Spleen (tissue), 11 donors: ENCODE data around the gene NFIC. TPM values are rescaled to one million over a fixed set of nuclear protein-coding genes. Genes with fewer than 3 reads are reported as not detected.

Experiments used
- DNase-seq: peaks from one replicate; pipeline ENCODE4 v3.0.0-alpha.2; 2020
- H3K27ac ChIP-seq, 8 donors: fragments of 200-600 bp; sonication (generic) in 7 of 8; 1 replicate in 4 of 8; 2 replicates in 4 of 8; pipeline versions ENCODE4 v1.5.0 to v1.8.0; 2016 to 2021; ENCODE audit warnings: inconsistent platforms in 4 of 8, mild to moderate bottlenecking in 4 of 8, moderate library complexity in 1 of 8
- H3K27me3 ChIP-seq, 7 donors: fragments of 200-600 bp; sonication (generic) in 6 of 7; replicated peaks in 1 of 7; 1 replicate in 4 of 7; 2 replicates in 3 of 7; pipeline versions ENCODE4 v1.5.0 to v1.8.0; 2016 to 2021; ENCODE audit warnings: inconsistent platforms in 3 of 7, mild to moderate bottlenecking in 1 of 7
- H3K36me3 ChIP-seq, 6 donors: fragments of 200-600 bp; sonication (generic) in 5 of 6; 1 replicate in 4 of 6; 2 replicates in 2 of 6; pipeline versions ENCODE4 v1.5.0 to v1.8.0; 2016 to 2021; ENCODE audit warnings: inconsistent platforms in 2 of 6
- H3K4me1 ChIP-seq, 6 donors: fragments of 200-600 bp; sonication (generic) in 5 of 6; 1 replicate in 3 of 6; 2 replicates in 3 of 6; pipeline versions ENCODE4 v1.5.0 to v1.8.0; 2016 to 2021; ENCODE audit warnings: inconsistent platforms in 3 of 6
- H3K4me3 ChIP-seq, 8 donors: fragments of 200-600 bp; sonication (generic) in 7 of 8; 1 replicate in 4 of 8; 2 replicates in 4 of 8; pipeline versions ENCODE4 v1.5.0 to v1.8.0; 2016 to 2021; ENCODE audit warnings: inconsistent platforms in 4 of 8, mild to moderate bottlenecking in 4 of 8, moderate library complexity in 2 of 8
- H3K9me3 ChIP-seq, 8 donors: fragments of 200-600 bp; sonication (generic) in 7 of 8; 1 replicate in 4 of 8; 2 replicates in 4 of 8; pipeline versions ENCODE4 v1.5.0 to v1.8.0; 2016 to 2021; ENCODE audit warnings: inconsistent platforms in 4 of 8
- CTCF ChIP-seq, 11 experiments: fragments of 200-600 bp in 7 of 11; fragments of 450-650 bp in 4 of 11; sonication (generic) in 4 of 11; IDR thresholded peaks in 8 of 11; conservative IDR thresholded peaks in 3 of 11; 1 replicate in 7 of 11; 2 replicates in 4 of 11; pipeline versions ENCODE4 v1.4.0 to v1.8.0; 2016 to 2021; ENCODE audit warnings: antibody characterized with exemption in 11 of 11, inconsistent platforms in 4 of 11, mild to moderate bottlenecking in 1 of 11
- POLR2A ChIP-seq, 3 donors: fragments of 450-650 bp; IDR thresholded peaks; one replicate each; pipeline ENCODE4 v1.5.1; 2017; ENCODE audit warnings: antibody characterized with exemption in 3 of 3, mild to moderate bottlenecking in 1 of 3
- POLR2AphosphoS5 ChIP-seq, 3 donors: sonication (generic); formaldehyde crosslinking; IDR thresholded peaks; one replicate each; pipeline ENCODE4 v1.5.1; 2017; ENCODE audit warnings: antibody characterized with exemption in 3 of 3
- WGBS, 5 donors: extraction: QIAGEN DNeasy Blood & Tissue Kit in 3 of 5; methylation state at CpG; one replicate each; pipeline versions ENCODE4 v1.1.5 to v1.1.7; 2013 to 2018; 5-methylcytosine and 5-hydroxymethylcytosine counted together
- intact Hi-C: fragments of 100-400 bp; cut with DNase I; formaldehyde crosslinking; loops from one replicate; pipeline ENCODE4 v1.15.0; 2023; ENCODE audit warnings: low total_unique reads
- polyA plus RNA-seq, 3 donors: library from polyadenylated mRNA; stranded (reverse); fragments of 200-250 nt; gene quantifications; one replicate each; pipeline ENCODE4 v1.2.1, GENCODE V29; 2013
- total RNA-seq, 7 donors: library from RNA; depleted of rRNA in 3 of 7; stranded (reverse); fragments of >200 nt in 3 of 7; fragmentation: NEBNext Ultra II Directional in 4 of 7; extraction: Animal tissue kit (Norgen Biotek cat#: 25700) in 4 of 7; gene quantifications; one replicate each; pipeline versions ENCODE4 v1.1.0 to v1.2.1, GENCODE V29; 2016 to 2021
- donor health status: healthy with polysubstance abuse.
- donor health status: DM: no; HTN: no; CAD: no; lungs with moderate emphysema.
- donor health status: DM: no; HTN: no; CAD: no.
- donor health status: Bipolar disorder and iron deficiency.
- donor health status: healthy.
- donor health status: DM: no; HTN: no; CAD: no.
- donor health status: DM: yes; HTN: yes; CAD: no.

NFIC gene
- total and polyA plus RNA-seq, 10 donors: 4.1 to 125 (median 74.4) TPM

GRCh38 chr19:3402631-3403443 is 36.5 kb downstream of the NFIC start:
- WGBS, 5 donors: 66 to 81% (median 76%) methylated on average over 10 of the region's 10 CpGs

GRCh38 chr19:3403489-3404323 is 37.3 kb downstream of the NFIC start:
- TF ChIP-seq POLR2A (IDR thresholded peaks at IDR 0.05) (no peak), CTCF (IDR thresholded peaks at IDR 0.05 in 8 of 11, conservative IDR thresholded peaks at IDR 0.05 in 3 of 11) (no peak), POLR2AphosphoS5 (IDR thresholded peaks at IDR 0.05) (peak; percentile 61 to 79 (median 66))
- Histone ChIP-seq H3K27me3 (no peaks in the 10 kb centered on the region), H3K4me3 (peak overlapping the region in 1 of 8 donors; percentile 31), H3K4me1 (peaks cover 11 to 93% (median 51%) of the 10 kb centered on the region in 6 donors), H3K9me3 (no peaks in the 10 kb centered on the region), H3K27ac (peak overlapping the region; percentile 66 to 99 (median 93)), H3K36me3 (peaks cover 0 to 38% (median 0%) of the 10 kb centered on the region in 6 donors)
- intact Hi-C loops: no loop called here
- peak; percentile 84 for DNase-seq
- WGBS, 5 donors: 30 to 79% (median 45%) methylated on average over 30 to 49 of the region's 49 CpGs

More at GRCh38 chr19:3402631-3403443, 36.5 kb downstream of the NFIC start:
- no peak for DNase-seq
- Histone ChIP-seq H3K27ac (peak overlapping the region; percentile 66 to 99 (median 93)), H3K27me3 (no peaks in the 10 kb centered on the region), H3K4me3 (no peak overlapping the region), H3K4me1 (peaks cover 15 to 93% (median 54%) of the 10 kb centered on the region in 6 donors), H3K36me3 (peaks cover 0 to 37% (median 0%) of the 10 kb centered on the region in 6 donors), H3K9me3 (no peaks in the 10 kb centered on the region)
- TF ChIP-seq CTCF (IDR thresholded peaks at IDR 0.05 in 8 of 11, conservative IDR thresholded peaks at IDR 0.05 in 3 of 11): no peak
- TF ChIP-seq POLR2AphosphoS5 (IDR thresholded peaks at IDR 0.05): no peak
- no peak for TF ChIP-seq POLR2A (IDR thresholded peaks at IDR 0.05)
- intact Hi-C loops: no loop called here

- H3K4me3 ChIP-seq: peak overlapping the region in 1 of 8 donors; percentile 31
- intact Hi-C loops: no loop called here
- H3K9me3 ChIP-seq: no peaks in the 10 kb centered on the region
- H3K36me3 ChIP-seq: peaks cover 0 to 47% (median 0%) of the 10 kb centered on the region in 6 donors
- no peaks in the 10 kb centered on the region for H3K27me3 ChIP-seq
- TF ChIP-seq POLR2AphosphoS5 (IDR thresholded peaks at IDR 0.05): peak; percentile 44 to 80 (median 76)
- TF ChIP-seq CTCF (IDR thresholded peaks at IDR 0.05 in 8 of 11, conservative IDR thresholded peaks at IDR 0.05 in 3 of 11): no peak
- peaks cover 7 to 93% (median 51%) of the 10 kb centered on the region in 6 donors for H3K4me1 ChIP-seq
- H3K27ac ChIP-seq: peak overlapping the region; percentile 66 to 99 (median 93)
- DNase-seq: peak; percentile 85
- 51 to 71% (median 66%) methylated on average over 57 to 62 of the region's 62 CpGs for WGBS, 5 donors
Observed at GRCh38 chr19:3404324-3405260, 38.2 kb downstream of the NFIC start.
